HG02973 (cell line): ENCODE measurements around the gene KCNMA1.
"Not testable (repeated sequence)": the region's sequence is repeated elsewhere in the genome, so short reads cannot be mapped to it uniquely, and the experiment has no call there.

ENCODE experiments used
- ATAC-seq: cut with Tn5 transposase; IDR thresholded peaks from one replicate; pipeline ENCODE4 v1.9.1; 2021; ENCODE audit warnings: moderate library complexity; ENCODE audit not compliant: unreplicated experiment

The KCNMA1 gene

DNA sequence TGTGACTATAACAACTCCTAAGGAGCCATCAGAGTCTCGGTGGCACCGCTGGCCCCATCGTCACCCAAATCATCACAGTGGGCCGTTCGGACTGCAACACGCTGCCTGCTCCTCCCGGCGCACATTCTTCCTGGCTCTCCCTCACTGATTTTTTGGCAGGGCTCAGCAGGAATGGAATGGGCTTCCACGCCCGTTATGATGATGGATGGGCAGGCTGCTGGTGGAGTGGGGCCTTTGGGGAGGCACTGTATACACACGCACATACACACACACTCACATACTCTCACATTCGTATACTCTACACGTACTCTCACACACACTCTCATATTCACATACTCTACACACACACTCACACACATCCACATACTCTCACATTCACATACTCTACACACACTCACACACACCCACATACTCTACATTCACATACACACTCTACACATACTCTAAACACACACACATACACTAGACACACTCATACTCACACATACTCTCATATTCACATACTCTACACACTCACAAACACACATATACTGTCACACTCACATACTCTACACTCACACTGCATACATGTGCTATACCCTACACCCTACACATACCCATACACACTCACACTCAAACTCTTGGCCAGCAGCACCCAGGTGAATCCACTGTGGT, 99.8 kb downstream of the KCNMA1 start:
- no peak for ATAC-seq

DNA sequence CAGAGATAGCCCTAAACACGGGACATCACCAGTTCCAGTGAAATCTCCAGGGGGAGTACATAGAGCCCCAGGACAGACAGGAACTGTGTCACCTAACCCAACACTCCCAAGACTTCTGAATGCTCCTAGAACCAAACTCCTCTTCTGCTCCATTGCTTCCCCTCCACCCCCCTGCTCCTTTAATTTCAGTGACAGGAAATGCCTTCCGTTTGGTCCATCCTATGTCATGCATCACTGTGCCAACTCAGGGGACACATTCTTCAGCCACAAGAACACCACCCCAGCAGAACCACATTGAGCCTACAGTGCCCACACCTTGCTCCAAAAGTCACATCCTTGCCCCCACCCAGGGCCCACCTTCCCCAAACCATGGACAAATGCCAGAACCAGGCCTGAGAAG, 100.5 kb downstream of the KCNMA1 start:
- no peak for ATAC-seq

DNA sequence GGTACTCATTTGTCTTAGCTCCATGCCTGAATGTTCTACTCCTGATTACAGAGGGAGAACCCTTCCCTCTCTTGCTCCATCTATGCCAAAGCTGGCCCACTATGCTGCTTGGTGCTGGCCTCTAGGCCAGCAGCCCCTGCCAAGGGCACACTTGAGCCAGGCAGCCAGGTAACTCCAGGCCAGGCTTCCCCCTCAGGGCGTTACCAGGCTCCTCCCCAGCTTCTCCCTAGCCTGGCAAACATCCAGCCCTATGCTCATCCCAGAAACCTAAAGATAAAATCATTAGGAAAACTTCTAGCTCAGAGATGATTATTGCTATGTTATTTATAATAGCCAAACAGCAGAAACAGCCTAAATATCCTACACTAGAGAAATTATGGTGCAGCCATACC, 103.7 kb downstream of the KCNMA1 start:
- ATAC-seq = no peak

DNA sequence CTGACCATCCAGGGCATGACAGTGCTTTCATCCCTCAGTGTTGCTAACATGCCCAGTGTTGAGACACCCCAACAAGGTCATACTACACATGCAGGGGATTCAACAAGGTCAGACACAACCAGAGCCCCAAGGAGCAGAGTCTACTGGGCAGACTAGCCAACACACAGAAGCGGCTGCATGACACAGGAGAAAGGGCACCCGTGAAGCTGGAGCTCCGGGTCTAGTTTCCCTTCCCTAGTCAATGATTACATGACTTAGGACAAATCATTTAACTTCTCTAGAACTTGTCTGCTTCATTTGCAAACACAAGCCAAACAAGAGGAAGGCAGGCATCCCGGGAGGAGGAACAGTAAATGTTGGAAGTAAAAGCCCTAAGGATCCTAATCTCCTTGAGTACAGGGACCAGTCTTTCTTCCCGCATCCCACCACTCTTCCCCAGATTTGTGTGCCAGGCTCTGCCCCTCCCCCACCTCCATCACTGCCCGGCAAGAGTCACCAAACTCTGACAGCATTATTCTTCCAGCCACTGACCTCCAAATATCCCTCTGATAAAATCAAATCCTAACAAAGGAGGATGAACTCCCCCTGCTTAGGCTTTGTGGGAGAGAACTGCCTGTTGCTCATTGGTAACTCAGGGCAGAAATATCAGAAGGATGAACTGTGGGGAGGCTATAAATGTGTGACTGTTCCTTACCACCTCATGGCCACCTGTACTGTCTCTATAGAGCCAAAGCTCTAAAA, 104.3 kb downstream of the KCNMA1 start:
- no peak for ATAC-seq

DNA sequence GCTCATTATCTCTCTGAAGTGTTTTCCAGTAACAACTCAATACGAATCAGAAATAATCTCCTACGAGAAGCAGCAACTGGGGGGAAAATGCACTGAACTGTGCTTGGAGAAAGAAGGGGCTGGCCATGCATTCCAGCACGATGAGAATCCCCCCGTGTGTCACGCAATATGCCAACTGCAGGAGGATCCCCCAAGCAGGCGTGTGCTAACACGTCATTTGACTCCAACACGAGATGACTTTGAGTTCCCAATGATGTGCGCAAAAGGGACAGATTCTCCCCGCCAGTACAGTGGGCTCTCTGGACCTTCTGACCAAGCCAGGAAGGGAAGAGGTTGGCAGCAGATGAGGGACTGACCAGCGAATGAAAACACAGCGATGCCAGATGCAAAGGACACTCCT, 105.5 kb downstream of the KCNMA1 start:
- no peak for ATAC-seq

DNA sequence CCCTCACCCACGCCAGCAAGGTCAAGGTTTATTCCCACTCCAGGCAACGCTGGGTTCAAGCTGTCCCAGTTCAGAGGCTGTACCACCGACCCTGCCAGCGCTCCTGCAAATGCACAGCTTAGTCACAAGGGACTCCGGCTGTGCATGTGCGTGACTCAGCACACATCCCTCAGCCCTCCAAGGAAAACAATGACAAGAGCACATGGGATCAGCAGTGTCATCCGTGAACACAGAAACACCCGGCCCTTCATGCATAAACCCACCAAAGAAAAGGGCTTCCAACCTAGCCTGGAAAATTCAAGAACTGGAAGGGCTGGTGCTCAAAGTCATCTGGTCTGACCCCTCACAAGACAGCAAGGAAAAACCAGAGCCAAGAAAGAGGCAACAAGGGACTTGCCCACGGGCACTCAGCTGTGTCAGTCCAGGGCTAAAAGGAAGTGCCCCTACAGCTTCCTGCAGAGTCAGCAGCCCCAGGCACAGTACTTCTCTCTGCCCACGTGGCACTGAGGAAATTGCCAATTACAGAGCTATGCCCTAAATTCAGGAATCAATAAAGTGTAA, 106.1 kb downstream of the KCNMA1 start:
- ATAC-seq = no peak

DNA sequence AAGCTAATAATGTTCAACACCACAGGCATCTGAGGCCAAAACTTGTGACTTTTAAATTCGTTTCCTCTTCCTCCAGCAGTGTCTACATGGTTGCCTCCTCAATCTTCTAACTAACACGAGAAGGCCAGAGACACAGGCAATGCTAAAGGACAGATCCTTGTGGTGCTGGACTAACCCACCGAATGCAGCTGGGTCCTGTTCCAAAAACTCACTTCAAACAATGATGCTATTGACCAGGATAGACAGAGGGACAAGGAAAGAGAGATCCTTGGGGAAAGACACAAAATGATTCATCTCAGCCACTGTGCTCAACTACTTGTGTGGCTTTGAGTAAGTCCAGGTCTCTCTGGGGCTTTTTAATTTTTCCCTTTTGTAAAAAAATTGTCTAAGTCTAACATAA, 107.6 kb downstream of the KCNMA1 start:
- ATAC-seq = no peak

DNA sequence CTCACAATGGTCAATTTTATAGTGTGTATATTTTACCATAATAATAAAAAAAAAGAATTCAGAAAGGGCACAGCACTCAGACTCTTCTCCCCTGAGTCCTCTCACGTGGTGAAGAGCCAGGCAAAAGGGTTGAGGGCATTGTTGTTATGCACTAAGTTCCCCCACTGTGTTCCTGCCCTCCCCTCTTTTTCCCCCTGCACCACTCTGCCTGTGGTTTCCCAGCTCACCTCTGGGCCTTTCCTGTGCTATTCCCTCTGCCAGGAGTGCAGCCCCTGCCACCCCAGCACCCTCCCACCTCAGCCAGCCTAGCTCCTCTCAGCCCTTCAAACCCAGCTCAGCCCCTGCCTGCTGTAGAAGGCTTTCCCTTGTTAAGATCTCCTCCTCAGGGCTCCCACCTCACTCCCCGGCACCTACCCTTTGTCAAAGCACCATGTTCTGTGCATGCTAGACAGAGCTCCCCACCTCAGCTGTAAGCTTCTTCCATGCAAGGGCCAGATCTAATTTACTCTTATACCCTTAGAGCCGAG, 108.5 kb downstream of the KCNMA1 start:
- no peak for ATAC-seq

DNA sequence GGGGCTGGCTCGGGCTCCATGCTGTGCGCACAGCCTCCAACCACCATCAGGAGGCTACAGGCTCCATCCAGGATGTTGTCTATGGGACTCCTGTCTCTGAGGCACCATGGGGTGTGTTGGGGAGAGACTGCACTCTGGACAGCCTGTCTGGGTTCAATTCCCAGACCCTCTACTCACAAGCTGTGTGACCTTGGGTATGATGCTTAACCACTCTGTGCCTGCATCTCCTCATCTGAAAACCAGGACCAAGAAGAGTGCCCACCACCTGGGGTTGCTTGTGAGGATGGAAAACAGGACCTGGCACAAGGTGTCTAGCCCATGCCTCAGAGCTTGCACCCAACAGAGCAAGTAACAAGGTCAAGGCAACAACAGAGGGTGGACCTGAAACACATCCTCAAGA, 109.8 kb downstream of the KCNMA1 start:
- ATAC-seq = no peak

DNA sequence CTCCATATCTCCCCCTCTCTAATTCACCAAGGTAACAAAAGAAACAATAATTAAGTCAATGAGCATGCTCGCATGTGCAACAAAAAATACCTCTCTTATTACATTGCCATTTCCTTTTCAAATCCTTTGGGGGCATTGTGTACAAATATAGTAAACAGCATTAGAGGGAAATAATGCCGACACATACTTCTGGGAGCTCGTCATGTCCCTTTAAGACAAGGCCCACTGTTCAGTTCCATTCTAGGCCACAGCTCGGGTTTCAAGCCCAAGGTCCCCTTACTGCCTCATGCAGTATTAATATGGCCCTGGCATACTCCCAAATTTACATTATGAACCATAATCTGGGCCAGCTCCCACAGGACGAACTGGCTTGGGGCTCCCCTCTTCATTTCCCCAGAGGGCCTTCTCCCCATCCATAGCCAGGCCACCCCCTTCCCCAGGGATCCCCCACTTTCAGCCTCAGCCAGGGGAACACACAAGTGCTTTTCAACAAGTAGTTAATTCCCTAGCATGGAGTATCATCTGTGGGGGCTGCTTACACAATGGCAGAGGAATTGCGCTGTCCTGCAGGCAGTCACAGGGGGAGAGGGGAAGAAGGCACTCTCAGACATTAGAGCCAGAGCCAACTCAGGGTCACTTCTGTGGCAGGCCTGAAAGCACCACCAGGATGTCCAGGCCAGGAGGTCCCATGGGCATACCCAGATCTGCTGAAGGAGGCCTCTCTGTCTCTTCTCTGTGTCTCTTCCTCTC, 110.6 kb downstream of the KCNMA1 start:
- ATAC-seq = no peak

DNA sequence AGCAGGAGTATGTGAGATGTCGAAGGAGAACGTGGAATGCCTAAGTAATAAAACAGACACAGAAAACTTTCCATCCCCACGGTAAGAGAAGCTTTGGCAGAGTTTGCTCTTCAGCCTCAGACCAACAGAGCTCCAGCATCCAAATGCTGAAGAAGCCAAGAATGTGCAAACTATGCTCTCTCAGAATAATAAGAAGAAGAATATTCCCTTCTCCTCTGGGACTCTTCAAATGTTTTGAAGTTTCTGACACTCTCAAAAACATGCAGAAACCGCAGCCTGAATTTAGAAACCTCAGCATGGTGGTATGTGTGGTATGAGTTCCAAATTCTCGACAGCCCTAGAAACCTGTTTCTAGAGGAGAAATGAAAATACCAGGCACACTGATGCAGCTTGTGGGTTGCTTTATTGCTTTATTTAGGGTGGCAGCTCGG, 113.3 kb downstream of the KCNMA1 start:
- no peak for ATAC-seq

DNA sequence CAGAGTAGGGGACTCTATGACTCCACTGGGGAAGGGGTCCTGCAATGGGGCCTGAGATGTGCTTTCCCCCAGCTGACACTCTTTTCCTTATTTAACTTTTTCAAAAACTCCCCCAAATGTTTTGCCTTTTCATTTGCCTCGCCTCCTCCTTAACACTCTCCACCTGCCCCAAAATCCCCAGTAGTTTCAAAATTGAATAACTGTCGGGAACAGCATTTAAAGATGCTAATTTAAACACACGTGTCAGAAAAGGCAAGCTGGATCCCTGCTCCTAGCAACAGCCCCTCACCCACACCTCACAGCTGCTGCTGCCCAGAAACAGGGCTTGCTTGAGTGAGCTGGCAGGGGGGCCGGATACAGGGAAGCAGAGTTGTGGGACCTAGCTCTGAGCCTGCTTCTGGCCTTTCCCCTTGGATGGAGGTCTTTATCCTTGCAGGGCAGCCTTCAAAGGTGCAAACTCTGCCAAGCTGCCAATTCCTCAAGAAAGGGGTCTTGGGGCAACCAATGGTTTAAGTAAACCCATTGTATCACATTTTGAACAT, 115.3 kb downstream of the KCNMA1 start:
- no peak for ATAC-seq

DNA sequence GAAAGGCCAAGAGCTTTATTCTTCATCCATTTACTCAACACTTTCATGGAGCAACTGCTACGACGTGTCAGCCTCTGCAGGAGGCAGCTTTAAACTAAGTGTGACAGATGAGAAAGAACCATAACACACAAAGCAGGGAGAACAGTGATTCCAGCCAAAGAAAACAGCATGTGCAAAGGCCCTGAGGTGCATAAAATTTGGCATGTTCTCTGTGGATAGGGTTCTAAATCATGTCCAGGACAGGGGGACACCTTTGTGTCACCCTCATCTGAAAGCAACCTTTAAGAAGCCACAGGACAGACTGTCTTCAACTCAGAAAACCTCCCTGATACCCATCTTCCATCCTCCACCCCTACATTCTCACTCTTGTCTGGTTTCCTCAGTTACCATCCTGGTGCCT, 116.6 kb downstream of the KCNMA1 start:
- ATAC-seq = no peak

DNA sequence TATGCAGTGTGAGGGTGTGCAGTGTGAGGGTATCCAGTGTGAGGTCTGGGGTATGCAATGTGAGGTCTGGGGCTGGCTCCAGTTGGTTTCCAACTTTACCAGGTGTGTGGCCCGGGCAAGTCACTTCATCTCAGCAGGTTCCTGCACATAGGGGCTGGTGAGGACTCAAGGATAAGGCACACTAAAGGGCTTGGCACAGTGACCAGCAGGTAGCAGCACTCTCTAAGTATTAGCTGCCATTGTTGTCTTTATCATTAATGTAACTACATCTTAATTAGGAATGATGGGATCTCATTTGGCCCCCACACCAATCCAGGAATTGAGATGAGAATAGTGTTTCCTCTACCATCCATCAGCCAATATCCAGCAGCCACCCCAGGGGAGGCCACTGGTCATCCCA, 117.3 kb downstream of the KCNMA1 start:
- ATAC-seq = no peak

DNA sequence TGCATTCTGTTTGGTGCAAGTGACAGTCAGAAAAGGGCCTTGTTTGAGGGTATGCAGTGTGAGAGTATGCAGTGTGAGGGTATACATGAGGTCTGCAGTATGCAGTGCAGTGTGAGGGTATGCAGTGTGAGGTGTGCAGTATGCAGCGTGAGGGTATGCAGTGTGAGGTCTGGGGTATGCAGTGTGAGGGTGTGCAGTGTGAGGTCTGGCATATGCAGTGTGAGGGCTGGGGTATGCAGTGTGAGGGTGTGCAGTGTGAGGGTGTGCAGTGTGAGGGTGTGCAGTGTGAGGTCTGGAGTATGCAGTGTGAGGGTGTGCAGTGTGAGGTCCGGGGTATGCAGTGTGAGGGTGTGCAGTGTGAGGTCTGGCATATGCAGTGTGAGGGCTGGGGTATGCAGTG, 117.8 kb downstream of the KCNMA1 start:
- ATAC-seq = not testable (repeated sequence)

DNA sequence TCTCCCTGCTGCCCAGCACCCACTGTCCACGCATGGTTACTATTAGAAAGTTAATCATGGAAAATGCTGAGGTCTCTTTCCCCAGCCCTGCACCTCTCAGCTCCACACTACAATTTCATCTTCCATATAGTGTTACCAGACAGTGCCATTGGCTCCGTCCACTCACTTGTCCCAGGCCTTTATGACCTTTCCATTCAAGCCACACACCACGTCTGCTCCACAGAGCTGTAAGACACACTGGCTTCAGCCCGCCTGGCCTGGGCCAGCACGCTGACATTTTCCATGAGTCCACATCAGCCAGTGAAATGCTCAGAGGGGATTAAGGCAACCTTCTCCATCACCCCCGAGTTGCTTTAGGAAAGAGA, 118.7 kb downstream of the KCNMA1 start:
- no peak for ATAC-seq

DNA sequence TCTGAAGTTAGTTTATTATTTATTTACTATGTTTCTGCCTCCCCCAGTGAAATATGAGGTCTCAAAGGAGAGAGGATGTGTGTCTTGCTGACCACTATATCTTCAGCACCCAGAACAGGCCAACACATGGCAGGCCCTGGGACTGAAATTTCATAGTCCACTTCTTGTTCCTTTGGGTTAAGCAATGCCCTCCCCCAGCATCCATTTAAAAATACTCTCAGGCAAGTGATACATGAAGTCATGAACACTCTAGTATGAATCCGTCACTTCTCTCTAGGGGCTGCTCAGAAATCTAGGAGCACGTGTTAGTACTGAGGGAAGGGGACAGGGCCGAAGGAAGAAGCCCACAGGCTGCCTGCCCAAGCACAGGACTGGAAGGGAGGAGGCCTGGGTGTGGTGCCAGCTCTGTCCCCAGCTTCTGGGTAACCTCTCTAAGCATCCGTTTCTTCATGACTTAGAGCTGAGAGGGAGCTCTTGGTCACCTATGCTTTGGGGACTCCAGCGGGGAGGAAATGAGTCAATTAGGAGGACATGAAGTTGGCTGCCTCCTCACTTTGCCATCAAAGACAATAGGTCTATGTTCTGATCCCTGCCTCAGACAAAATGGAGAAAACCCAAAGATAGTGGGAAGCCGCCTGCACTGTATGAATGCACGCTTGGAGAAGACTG, 119.2 kb downstream of the KCNMA1 start:
- no peak for ATAC-seq

DNA sequence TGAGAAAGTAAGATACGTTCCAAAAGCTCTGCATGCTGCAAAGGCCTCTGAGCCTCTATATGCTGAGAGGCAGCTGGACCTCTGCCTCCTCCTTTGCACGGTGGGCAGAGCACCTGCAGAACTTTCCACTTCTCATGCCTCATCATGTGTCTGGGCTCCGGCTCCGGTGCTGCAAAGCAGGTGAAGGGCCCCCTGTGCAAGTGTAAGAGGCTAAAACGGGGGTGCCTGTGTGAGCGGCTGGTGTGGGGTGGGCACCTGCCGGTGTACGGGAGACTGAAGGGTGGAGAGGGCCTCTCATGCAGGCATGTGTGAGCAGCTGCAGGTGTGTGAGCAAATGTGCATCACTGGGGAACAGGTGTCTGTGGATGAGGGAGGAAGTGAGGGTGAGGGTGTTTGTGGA, 121.0 kb downstream of the KCNMA1 start:
- no peak for ATAC-seq

DNA sequence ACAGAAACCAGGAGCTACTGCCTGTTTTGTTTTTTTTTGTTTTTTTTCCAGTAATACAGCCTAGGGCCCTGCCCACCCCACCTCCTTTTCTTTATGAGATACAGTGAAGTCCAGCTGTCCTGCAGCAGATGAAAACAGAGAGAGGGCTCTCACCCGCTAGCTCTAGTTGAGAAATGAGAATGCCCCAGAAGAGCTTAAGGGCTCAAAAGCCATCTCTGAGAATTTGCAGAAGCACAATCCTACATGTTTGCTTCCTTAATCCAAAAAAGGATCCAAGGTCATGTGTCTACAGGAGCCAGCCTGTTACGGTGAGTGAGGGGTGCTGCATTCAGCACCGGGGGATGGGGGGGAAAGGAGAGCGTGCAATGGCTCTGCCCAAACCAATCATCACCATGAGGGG, 122.7 kb downstream of the KCNMA1 start:
- no peak for ATAC-seq

DNA sequence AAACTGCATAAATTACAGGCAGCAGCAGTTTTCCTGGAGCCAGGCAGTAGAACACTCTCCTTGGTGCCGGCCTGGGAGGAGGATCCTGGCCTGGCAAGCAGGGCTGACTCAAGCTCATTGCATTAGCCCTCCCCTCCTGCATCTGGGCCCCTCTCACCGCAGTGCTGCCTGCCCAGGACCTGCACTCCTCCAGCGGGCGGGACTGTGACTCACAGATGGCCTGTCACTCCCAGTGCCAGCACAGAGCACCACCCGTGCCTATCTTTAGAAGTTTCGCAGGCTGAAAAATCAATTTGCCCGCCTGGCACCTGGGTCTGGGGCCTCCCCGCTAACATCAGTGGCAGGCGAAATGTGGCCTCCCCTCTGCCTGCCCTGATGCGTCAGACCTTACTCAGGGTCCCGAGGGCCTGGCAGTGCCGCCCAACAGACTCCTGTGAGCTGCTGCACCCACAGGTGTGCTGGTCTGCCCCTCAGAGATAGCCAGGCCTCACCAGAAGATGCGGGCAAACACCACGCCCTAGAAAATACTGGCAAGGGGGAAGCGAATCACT, 123.8 kb downstream of the KCNMA1 start:
- ATAC-seq = no peak
